Measurements from ENCODE around the gene PLIN5. TPM values are rescaled to one million over a fixed set of nuclear protein-coding genes. Genes with fewer than 3 reads are reported as not detected.
A peak's percentile ranks its signal among the peaks of the same experiment; 100 is the strongest.

Gene PLIN5
- total and polyA plus RNA-seq, 7 donors: 14.5 to 143 (median 96.1) TPM

DNA sequence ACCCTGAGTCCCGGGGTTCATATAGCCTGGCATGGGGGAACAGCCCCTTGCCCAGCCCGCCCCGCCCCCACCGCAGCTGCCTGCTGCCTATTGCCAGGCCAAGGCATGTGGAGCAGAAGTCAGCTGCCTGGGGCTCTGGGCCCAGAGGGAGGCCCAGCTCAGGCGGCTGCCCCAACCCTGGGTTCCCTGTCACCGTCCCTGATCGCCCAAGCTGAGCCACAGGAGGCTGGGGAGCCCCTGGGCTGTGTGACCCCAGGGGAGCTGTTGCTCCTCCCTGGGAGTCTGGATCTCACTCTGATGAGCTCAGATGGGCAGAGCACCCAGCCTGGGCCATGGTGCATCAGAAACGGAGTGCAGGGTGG lies 18.1 kb downstream of the PLIN5 start:
- peak; percentile 69 to 89 for DNase-seq
- intact Hi-C loops (cut with DNase I): no loop called here
- TF ChIP-seq, protein P1, sequence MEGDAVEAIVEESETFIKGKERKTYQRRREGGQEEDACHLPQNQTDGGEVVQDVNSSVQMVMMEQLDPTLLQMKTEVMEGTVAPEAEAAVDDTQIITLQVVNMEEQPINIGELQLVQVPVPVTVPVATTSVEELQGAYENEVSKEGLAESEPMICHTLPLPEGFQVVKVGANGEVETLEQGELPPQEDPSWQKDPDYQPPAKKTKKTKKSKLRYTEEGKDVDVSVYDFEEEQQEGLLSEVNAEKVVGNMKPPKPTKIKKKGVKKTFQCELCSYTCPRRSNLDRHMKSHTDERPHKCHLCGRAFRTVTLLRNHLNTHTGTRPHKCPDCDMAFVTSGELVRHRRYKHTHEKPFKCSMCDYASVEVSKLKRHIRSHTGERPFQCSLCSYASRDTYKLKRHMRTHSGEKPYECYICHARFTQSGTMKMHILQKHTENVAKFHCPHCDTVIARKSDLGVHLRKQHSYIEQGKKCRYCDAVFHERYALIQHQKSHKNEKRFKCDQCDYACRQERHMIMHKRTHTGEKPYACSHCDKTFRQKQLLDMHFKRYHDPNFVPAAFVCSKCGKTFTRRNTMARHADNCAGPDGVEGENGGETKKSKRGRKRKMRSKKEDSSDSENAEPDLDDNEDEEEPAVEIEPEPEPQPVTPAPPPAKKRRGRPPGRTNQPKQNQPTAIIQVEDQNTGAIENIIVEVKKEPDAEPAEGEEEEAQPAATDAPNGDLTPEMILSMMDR (IDR thresholded peaks at IDR 0.05): no peak
- WGBS, 3 donors: 16 to 40% (median 27%) methylated on average over 7 to 8 of the region's 8 CpGs
- Histone ChIP-seq H3K27me3 (ENCODE audit: insufficient read depth in 3 of 3, low read length in 2 of 3) (no peaks in the 10 kb centered on the region), H3K4me3 (peak overlapping the region; percentile 62), H3K36me3 (ENCODE audit: insufficient read depth in 1 of 2, low read depth in 1 of 2) (peaks cover 0 to 42% of the 10 kb centered on the region in 2 donors), H3K27ac (peak overlapping the region; percentile 94), H3K9me3 (no peaks in the 10 kb centered on the region), H3K4me1 (peaks cover 47% of the 10 kb centered on the region)
- peak; percentile 73 to 77 (median 74) for ATAC-seq

- ATAC-seq (peak; percentile 47 to 67 (median 59)), DNase-seq (peak; percentile 57 to 83)
- Histone ChIP-seq H3K4me3 (peak overlapping the region; percentile 62), H3K27me3 (ENCODE audit: insufficient read depth in 3 of 3, low read length in 2 of 3) (no peaks in the 10 kb centered on the region), H3K4me1 (peaks cover 48% of the 10 kb centered on the region), H3K36me3 (ENCODE audit: insufficient read depth in 1 of 2, low read depth in 1 of 2) (peaks cover 0 to 36% of the 10 kb centered on the region in 2 donors), H3K27ac (peak overlapping the region; percentile 94), H3K9me3 (no peaks in the 10 kb centered on the region)
- TF ChIP-seq, protein P1 (IDR thresholded peaks at IDR 0.05): no peak
- WGBS, 3 donors: 43 to 47% (median 47%) methylated on average over 14 of the region's 14 CpGs
- intact Hi-C loops (cut with DNase I): no loop called here
Measured at GRCh38 chr19:4516199-4516938, 18.7 kb downstream of the PLIN5 start.

DNA sequence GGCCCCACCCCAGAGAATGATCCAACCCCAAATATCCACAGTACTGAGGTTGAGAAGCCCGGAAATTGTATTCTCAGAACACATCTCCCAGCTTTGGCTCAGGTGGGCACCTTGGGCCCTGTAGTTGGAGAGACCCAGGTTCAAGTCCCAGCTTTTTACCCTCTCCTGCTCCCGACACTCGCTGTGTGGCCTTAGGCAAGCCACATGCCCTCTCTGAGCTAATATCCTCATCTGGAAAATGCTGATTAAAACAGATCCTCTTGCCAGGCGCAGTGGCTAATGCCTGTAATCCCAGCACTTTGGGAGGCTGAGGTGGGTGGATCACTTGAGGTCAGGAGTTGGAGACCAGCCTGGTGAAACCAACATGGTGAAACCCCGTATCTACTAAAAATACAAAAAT lies 19.3 kb downstream of the PLIN5 start:
- peaks cover 48% of the 10 kb centered on the region for H3K4me1 ChIP-seq
- peak overlapping the region; percentile 94 for H3K27ac ChIP-seq
- H3K9me3 ChIP-seq: no peaks in the 10 kb centered on the region
- DNase-seq: no peak
- no peak for ATAC-seq
- no peak overlapping the region for H3K4me3 ChIP-seq
- intact Hi-C loops (cut with DNase I): no loop called here
- TF ChIP-seq, protein P1 (IDR thresholded peaks at IDR 0.05): no peak
- H3K36me3 ChIP-seq (ENCODE audit: insufficient read depth in 1 of 2, low read depth in 1 of 2): peaks cover 0 to 30% of the 10 kb centered on the region in 2 donors
- H3K27me3 ChIP-seq (ENCODE audit: insufficient read depth in 3 of 3, low read length in 2 of 3): no peaks in the 10 kb centered on the region
- WGBS, 3 donors: 64 to 88% (median 64%) methylated on average over 5 of the region's 5 CpGs

DNA sequence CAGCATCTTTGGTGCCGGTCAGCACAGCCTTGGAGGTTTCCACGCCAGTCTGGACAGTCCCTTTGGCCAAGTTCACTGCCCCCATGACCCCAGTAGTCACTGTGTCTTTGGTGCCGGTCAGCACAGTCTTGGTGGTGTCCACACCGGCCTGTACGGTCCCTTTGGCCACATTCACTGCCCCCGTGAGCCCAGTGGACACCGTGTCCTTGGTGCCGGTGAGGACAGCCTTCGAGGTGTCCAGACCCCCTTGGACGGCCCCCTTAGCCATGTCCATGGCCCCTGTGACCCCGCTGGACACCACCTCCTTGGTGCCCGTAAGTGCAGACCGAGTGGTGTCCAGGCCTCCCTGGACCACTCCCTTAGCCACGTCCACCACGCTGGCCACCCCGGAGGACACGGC lies 21.8 kb downstream of the PLIN5 start:
- intact Hi-C loops (cut with DNase I): no loop called here
- peak in 1 of 2 donors; percentile 56 for DNase-seq
- peak in 1 of 4 donors; percentile 1 for ATAC-seq
- no peaks in the 10 kb centered on the region for H3K27me3 ChIP-seq (ENCODE audit: insufficient read depth in 3 of 3, low read length in 2 of 3)
- peaks cover 0 to 33% of the 10 kb centered on the region in 2 donors for H3K36me3 ChIP-seq (ENCODE audit: insufficient read depth in 1 of 2, low read depth in 1 of 2)
- no peak overlapping the region for H3K4me3 ChIP-seq
- H3K9me3 ChIP-seq: no peaks in the 10 kb centered on the region
- TF ChIP-seq, protein P1 (IDR thresholded peaks at IDR 0.05): no peak
- peak overlapping the region; percentile 55 for H3K27ac ChIP-seq
- H3K4me1 ChIP-seq: peaks cover 47% of the 10 kb centered on the region
- 42 to 60% (median 54%) methylated on average over 17 of the region's 17 CpGs for whole genome bisulfite sequencing, 3 donors
